Measurements from ENCODE around the gene PAX2.

Gene PAX2

DNA sequence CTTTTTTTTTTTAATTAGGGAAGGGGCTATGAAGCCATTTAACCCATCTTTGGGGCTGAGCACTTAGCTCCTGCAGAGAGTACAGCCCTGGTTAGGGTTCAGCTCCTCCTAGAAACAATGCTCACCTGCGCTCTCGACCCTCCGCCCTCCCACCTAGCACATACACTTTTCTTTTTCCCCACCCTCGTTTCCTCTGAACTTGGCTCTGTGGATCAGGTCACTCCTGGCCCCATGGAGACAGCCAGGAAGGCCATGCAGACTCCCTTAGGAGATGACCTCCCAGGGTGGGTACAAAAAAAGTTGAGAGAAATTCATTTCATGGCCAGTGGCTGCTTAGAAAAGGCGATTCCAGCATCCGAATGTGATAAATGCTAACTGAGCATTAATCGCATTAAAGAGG is 15.8 kb downstream of the PAX2 start:
- no peak for DNase-seq

DNA sequence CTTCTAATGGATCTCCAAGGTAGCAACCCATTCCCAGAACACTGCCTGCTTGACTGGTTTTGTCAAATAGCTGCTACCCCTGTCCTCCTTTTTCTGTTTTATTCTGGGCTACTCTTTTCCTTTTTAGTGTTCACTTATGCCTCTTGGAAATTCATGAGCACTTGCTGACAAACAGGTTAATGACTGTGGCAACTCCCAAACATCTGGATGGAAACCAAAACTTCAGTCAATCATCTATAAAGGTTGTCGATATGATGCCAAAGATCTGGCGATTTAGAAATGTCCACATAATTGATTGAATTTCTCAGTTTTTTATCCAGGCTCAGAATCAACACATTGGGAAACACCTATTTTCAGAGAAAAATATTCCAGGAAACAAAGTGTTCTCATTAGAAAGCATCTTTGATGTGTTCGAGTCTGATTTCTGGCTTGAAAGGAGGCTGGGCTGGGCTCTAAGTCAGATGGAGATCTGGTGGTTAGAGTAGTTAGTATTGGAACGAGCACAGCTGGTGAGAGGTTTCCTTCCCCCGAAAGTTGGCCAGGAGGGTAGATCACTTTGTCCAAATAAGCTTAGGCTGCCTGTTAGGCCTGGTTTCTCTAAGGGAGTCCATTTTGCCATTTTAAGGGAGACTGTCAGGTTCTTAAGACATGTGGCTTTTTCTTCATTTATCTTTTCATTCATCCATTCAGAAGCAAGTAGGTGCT is 17.8 kb downstream of the PAX2 start:
- no peak for DNase-seq

DNA sequence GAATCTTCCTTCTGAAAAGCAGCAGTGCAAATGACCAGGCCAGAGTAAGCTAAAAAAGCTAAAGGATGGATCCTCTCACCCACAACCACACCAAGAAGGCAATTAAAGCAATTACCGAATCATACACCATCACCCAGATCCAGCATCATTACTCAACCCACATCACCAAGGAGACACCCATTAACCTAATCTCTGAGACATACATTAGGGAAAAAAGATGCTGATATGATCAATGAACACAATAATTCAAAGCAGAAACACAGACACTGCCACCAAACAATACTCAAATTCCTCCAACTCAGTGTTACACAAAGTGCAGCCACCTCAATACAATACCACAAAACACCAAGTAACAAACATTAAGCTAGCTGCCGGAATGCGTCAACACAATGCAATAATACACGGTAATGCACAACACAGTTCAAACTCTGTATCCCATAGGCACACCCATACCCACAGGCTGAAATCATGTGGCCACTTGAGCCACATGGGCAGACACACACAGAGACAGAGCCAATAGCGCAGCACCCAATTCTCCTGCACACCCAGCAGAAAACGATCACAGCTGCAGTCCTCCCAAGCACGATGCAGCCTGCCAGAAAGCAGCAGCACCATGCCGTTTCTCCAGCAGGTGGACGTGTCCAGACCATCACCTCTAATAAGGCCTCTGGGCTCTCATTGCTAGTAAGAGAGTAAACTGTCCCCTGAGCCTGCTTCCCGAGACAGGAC is 21.5 kb downstream of the PAX2 start:
- DNase-seq, result no peak

DNA sequence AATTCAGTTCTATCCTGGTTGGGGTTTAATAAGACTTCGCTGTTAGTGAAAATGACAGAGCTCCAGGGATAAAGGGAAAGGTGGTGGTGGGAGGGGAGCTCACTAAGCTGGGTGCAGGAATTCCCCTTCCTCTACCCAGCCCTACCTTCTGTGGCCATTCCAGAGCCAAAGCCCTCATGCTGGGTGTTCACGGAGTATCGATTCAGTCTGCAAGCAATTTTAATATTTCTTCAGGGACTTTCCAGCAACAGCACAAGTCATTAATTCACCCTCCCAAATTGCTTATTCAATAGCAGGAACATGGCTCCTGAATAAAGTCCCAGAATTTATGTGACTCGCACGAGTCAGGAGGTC is 22.0 kb downstream of the PAX2 start:
- no peak for DNase-seq

DNA sequence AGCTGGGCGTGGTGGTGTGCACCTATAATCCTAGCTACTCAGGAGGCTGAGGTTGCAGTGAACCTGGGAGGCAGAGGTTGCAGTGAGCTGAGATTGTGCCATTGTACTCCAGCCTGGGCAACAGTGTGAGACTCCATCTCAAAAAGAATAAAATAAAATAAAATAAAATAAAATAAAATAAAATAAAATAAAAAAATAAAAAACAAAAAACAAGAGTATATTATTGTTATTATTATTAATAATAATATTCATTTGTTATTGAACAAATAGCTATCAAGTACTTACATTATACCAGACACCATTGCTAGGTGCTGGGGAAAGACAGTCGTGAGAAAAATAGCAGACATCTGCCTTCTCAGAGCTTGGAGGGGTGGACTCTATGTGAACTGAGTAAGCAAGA is 24.1 kb downstream of the PAX2 start:
- DNase-seq, result no peak

DNA sequence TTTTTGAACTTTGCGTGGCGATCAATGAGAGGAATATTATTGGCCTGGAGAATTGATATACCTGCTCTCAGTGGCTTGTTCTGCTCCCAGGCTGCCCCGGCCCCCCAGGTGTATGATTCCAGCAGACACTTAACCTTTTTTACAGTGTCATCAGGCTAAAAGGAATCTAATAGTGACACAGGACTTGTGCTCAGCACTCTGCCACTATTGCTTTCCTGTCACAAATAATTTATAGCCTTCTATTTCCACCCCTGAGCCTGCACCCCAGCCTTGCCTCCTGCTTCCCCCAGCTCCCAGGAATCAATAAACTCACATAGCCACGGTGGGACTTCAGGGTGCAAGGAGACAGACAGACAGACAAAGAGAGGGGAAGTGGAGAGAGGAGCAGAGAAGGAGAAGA is 28.3 kb downstream of the PAX2 start:
- DNase-seq, result no peak

DNA sequence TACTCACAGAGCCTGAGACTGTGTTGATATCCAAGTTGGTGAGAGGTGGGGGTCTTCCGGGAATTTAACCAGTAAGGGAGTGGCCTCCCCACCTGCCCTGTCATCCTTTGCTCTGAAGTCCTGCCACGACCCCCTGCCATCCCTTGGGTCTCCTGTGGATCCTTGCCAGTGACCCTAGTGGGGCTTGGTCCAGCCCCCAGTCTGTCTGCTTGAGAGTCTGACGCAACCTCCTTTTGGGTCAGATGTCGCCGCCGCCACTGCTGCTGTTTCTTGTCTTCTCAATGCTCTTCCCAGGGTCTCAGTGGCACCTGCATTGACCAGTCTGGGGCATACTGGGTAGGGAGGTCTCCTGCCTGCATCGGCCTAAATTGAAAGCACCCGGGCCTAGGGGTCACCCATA is 28.8 kb downstream of the PAX2 start:
- DNase-seq, result no peak

DNA sequence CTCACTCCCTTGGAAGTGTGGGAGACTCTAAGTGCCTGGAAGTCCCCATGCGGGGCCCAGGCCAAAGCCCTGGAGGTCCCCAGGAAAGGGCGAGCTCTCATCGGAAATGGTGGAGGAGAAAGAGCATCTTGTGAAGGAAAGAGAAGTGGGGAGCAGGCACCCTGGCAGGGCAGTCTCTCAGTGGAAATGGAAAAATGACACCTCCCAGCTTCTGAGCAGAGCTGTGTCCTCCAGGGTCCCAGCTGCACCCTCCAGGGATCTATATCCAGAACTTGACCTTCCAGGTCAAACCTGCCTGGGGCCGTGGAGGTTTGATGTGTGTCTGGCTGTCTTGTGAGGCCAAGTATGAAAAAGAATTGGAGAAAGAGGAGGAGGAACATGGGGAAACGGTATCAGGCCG is 29.5 kb downstream of the PAX2 start:
- DNase-seq, result no peak

DNA sequence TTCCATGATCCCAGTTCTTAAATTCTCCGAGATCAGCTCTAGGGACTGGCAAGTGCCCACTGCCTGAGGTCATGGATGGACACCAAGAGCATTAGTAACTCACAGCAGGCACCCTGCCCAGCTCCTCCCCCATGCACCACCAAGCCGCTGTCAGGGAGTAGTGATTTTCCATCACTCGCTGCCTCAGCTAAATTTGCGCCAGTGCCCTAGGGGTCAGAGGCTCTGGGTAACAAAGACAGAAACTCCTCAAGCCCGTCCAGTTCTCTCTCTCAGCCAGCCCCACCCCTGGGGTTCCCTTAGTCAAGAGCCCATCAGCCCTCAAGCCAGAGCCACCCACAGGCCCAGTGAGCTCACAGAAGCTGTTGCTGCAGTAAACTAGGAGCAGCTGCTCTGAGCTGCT is 30.0 kb downstream of the PAX2 start:
- no peak for DNase-seq

DNA sequence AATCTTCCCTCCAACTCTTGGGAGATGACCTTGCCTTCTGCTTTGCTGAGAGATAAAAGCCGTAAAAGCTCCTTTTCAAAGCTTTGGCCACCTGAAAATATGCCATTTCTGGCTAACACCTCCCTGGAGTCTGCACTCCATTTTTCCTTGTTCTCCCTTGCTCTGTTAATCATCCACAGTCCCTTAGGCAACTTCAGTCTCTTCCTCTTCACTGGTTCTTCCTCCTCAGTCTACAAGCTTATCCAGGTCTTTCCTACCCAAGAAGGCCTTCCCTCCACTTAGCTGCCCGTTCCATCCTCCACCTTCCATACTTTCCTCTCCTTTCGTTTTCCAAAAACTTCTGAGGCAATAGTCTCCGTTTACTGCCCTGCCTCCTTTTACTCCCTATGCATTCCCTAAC is 30.5 kb downstream of the PAX2 start:
- DNase-seq, result no peak

DNA sequence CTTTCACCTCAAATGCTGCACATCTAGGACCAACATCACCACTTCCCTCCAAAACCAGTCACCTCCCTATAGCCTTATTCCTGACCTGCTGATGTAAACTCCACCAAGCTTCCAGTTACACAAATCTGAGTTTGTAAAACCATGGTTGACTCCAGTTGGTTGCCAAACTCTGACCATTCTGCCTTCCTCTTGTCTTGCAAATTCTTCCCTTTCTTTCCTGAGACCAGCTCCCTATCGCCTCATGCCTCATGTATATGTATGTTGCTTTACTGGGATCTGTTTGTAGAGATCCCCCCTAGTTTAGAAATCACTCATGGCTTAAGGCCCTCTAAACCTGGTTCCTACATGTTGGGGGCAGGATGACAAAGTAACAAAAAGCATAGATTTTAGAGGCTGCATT is 31.3 kb downstream of the PAX2 start:
- DNase-seq, result no peak

DNA sequence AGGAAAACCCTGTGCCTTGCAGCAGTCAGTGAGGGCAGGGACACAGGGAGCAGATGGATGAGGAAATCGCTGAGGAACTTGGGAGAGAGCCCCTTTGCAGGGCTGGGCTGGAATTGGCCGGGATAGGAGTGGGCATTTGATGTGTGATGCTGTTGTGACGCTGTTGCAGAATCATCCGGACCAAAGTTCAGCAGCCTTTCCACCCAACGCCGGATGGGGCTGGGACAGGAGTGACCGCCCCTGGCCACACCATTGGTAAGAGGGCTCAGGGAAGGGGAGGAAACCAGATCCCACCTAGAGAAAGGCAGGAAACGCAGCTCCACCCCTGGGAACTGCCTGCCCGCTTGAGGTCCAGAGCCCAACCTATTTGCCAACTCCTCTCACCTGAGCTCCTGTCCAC is 33.9 kb downstream of the PAX2 start:
- no peak for DNase-seq

DNA sequence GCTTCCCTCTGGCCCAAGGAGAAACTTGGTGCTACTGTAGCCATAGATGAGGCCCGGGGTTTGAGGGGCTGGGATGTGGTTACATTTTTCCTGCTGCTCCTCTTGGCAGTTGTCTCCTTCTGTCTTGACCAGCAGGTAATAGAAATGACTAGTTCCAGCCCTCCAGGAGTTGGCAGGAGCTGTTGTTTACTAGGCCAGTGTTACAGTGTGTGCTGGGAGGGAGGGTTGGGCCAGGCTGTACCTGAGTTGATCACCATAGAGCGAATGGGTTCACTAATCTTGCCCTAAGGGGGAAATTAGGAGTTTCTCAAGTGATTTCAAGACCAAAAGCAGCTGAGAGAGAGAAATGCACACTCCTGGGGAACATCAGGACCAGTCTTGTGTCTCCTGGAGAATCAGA is 34.9 kb downstream of the PAX2 start:
- DNase-seq, result no peak

DNA sequence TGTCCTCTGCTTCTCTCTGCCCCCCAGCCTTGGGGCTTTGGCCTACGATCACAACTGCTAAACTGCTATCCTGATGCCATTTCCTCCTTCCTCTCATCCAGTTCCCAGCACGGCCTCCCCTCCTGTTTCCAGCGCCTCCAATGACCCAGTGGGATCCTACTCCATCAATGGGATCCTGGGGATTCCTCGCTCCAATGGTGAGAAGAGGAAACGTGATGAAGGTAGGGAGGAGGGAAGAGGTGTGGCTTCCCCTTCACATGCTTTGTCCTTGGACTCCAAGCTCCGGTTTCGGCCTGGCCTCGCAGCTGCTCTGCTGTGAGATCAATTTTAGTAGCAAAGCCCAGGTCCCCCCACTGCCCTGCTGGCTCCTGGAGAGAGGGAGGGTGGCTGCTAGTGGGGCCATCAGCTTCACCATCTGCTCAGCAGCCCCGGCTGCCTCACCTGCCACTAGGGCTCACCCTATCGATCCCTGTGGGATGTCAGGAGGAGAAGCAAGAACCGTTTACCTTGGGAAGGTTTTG is 35.8 kb downstream of the PAX2 start:
- DNase-seq, result no peak

DNA sequence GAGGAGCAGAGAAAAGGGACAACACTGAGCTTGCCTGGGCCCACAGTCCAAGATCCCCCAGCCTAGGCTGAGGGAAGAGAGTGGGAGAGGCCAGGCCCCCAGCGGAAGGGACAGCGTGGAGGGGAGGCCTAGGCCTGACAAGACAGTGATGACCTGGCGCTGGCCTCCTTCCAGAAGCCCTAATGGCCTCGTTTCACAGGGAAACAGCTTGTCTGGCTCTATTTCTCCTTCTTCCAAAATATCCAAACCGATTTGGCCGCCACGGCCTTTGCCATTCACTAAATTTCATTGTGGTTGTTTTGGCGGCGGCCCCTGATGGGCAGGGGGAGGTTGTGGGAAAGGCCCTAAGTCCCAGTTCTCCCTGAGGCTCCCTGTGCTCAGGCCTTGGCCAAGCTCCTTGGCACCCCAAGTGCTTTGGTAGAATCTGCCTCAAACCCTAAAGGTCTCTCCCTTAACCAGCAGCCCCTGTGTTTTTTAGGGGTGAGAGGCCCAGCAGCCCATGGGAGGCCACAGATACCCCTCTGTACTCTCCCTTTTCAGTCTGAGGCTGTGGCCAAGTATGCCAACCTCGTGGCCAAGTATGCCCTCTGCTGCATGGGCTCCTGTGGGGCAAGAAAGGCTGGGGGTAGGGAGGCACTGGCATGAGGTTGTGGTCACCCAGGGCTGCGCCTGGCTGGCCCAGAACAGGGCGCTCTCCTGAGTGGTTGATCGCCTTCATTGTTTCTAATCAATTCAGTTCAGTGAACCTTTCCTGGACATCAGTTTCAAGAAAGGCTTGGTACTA is 37.3 kb downstream of the PAX2 start:
- no peak for DNase-seq

DNA sequence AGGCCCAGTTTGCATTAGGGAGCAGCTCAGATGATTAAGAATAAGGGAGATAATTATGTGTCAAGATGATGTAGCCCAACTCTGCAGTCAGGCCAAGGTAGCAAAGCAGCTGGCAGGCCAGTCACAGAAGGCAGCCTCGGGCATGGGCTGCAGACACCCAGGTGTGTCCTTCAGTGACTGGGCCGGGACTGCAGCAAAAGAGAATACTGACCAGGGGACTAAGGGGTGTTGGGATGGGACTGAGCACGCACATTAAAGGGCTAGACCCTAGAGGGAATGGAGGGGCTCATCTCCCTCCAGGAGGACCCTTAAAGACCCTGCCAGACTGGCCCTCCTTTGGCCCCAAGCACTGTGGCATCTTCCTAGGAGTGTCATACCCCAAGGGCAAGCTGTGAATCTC is 38.7 kb downstream of the PAX2 start:
- no peak for DNase-seq

DNA sequence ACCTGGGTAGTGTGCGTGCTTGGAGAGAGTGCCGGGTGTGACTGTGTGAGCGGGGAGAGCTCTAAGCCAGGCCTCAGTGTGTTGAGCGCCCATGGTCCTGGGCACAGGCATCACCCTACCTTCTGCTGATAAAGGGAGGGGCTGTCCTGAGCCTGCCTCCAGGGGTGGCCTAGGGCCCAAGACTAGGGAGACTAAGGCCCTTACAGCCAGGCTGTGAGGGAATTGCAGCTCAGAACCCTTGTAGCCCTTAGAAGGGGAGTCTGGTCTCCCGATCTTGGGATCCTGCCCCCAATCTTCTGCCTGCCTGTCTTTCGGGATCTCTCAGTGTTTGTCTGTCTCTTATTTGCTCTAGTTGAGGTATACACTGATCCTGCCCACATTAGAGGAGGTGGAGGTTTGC is 41.2 kb downstream of the PAX2 start:
- DNase-seq, result no peak

DNA sequence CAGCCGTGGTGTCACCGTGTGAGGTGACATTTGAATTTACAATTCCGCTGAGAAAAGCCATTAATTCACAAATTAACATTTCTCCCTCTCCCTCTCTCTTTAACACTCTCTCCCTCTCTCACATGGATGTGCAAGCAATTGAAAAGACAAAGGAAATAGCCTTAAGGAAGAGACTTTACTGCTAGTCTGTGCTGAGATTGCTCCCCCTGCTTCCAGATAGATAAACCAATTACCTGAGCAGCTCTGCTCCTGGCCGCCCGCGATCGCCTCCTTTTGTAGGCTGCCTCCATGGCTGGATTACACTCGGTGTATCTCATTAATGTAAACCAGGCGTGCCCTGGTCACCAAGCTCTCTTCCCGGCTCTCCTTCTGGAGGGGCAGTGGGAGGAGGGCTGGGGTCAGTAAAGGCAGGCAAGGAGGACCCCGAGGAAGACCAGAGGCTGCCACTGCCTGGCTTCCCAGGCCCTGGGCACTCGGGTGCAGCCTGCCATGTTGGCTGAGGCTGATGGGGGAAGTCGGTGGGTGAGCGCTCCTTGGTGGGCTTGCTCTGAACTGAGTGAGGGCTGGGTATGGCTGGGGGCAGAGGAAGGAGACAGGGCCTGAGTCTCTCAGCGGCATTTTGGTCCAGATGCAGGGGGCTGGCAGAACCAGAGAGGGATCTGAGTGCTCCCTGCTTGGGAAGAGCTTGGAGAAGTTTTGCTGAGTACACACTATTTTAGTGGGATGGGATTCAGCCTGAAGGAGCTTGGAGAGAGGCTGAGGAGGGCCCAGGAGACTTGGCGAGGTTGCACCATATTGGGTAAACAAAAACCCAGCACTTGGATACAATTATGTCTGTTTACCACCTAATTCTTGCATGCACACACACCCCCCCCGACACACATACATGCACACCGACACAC is 42.9 kb downstream of the PAX2 start:
- DNase-seq, result no peak

DNA sequence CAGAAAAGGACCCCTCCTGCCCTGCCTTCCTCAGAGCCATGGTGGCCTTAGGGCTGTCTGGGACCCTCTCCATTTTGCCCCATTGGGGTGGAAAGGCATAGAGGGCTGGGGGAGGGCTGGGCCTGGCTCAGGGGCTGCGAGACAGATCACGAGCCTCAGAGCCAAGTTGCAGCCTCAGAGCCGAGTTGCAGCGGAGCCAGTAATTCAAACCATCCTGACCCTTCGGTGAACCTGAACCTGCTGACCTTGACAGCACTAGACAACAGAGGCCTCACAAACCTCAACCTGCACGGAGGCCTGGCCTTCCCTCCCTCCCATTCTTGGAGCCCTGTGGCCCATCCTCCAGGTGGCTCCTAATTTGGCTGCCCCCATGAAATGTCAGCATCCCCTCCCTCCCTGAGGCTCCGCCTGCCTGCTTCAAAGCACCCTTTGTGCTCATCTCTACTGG is 45.4 kb downstream of the PAX2 start:
- no peak for DNase-seq

DNA sequence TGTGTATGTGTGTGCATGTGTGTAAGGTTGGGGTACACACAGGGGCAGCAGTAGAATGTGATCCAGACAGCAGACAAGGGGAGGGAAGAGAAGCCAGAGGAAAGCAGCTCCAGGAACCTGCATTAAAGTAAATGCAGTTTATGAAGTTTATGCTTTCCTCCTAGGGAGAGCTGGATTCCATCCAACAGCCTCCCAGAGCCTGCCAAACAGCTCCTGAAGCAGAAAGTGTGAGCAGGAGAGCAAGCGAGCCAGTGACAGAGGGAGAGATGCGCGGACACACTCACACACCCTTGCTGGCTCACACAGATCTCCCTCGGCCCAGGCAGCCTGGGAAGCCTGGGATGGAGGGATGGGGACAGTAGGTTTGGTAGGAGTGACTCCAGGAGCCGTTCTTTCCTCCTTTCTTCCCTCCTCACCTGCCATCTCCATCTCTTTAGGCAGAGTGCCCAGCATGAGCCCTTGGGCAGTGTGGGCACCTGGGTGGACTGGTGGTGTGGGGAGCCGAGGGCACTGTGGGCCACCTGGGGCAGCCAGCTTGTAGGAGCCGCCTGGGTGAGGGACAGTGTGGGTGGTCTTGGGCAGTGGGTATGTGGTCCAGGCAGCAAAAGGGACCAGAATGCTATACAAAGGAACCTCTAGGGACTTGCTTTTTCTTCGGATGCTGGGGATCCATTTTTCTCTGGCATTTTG is 46.1 kb downstream of the PAX2 start:
- no peak for DNase-seq

DNA sequence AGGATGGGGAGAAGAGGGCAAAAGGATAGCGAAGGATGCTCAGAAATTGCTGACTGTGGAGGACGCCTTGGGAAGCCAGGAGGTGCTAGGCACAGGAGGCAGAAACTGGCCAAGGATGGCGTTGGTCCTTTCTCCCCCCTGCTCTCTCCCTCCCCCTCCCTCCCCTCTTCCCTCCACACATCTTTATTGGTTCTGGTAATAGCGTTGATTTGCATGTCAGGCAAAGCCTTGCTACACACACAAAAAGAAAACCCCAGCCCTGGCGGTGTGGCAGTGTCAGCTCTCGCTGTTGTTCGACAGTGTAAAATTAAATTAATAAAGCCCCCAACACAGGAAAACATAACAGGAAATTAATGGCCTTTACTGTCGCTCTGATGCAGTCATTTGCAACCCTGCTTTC is 47.2 kb downstream of the PAX2 start:
- DNase-seq, result no peak

DNA sequence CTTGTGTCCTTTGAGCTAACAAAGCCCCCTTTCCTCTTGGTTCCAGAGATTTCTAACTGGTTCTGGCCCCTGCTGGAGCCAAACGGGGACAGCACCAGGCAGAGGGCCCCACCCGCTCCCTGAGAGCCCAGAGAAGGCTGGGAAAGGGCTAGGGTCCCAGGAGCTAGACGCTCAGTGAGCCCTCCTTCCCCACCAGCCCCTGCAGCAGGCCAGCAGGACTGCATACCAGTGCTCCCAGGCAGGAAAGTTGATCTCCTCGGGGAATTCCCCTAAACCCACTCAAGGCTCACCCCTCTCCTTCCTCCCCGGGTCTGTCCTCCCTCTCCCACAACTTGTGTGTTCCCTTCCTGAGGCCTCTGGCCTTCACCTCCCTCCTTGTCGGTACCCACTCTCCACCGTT is 47.7 kb downstream of the PAX2 start:
- no peak for DNase-seq
